ENCODE data around the gene SFXN3.
A peak's percentile ranks its signal among the peaks of the same experiment; 100 is the strongest.

Gene SFXN3

DNA sequence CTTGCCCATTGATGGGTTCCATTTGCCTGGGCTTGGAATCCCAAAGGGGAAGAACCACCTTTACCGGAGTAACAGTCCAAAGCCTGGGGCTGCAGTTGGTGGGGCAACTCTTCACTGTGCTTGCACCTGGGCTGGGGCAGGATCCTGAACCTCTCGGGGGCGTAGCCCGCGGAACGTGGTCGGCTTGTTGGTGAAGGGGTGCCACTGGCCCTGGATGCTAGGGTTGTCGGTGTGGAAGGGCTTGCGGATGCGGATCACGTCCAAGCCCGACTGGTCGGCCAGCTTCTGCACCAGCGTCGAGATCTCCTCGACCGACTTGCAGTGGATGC is 44.4 kb upstream of the SFXN3 start:
- Mint-ChIP-seq H3K9me3 (no peaks in the 10 kb centered on the region), H3K27me3 (ENCODE audit: low read depth) (no peaks in the 10 kb centered on the region), H3K36me3 (ENCODE audit: low read depth) (peaks cover 32% of the 10 kb centered on the region), H3K4me3 (peak overlapping the region; percentile 91 to 94 (median 93)), H3K27ac (peak overlapping the region; percentile 75 to 95 (median 84)), H3K4me1 (peaks cover 18% of the 10 kb centered on the region)
- TF ChIP-seq, protein P1, sequence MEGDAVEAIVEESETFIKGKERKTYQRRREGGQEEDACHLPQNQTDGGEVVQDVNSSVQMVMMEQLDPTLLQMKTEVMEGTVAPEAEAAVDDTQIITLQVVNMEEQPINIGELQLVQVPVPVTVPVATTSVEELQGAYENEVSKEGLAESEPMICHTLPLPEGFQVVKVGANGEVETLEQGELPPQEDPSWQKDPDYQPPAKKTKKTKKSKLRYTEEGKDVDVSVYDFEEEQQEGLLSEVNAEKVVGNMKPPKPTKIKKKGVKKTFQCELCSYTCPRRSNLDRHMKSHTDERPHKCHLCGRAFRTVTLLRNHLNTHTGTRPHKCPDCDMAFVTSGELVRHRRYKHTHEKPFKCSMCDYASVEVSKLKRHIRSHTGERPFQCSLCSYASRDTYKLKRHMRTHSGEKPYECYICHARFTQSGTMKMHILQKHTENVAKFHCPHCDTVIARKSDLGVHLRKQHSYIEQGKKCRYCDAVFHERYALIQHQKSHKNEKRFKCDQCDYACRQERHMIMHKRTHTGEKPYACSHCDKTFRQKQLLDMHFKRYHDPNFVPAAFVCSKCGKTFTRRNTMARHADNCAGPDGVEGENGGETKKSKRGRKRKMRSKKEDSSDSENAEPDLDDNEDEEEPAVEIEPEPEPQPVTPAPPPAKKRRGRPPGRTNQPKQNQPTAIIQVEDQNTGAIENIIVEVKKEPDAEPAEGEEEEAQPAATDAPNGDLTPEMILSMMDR (IDR thresholded peaks at IDR 0.05; ENCODE audit: unreplicated experiment in 3 of 3) = no peak

DNA sequence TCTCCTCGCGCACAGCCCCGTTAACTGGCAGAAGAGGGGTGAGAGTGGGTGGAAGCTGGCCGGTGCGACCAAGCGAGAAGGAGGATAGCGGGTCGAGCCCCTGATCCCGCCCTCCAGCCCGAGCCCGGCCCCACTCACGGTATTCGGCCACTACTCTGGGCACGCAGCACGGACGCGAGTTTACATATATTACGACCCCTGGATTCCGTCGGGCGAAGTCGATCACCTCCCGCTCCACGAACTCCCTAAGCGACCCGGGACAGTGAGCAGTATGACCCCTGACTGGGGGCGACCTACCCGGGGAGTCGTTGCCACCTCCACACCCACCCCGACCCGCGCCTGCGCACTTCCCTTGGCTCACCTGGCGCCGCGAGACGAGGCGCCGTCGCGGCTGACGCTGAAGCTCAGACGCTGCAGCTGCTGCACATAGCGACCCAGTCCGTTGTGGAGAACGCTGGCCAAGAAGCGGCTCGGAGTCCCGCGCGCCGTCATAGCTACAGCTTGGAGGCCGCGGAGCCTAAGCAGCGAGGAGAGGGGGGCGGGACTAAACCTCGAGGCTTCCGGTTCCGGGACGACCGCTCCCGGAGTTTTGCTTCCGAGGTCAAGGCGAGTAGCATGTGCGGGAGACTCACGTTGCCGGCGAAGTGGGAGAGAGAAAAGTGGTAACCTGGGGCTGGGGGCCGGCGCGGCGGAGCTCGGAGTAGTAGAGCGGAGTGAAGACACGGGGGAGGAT is 43.9 kb upstream of the SFXN3 start, which contains the start of the genes MRPL43 and TWNK:
MRPL43 (minus strand) TSS at position 546 of the 733 bp plus-strand sequence; CDS start at position 492, 54 bp downstream.
TWNK (plus strand) TSS at position 592 of the 733 bp plus-strand sequence. CDS start 668 bp downstream, outside the sequence.
- no peaks in the 10 kb centered on the region for H3K27me3 Mint-ChIP-seq (ENCODE audit: low read depth)
- H3K4me1 Mint-ChIP-seq = peaks cover 18% of the 10 kb centered on the region
- H3K36me3 Mint-ChIP-seq (ENCODE audit: low read depth) = peaks cover 29% of the 10 kb centered on the region
- H3K9me3 Mint-ChIP-seq = no peaks in the 10 kb centered on the region
- H3K4me3 Mint-ChIP-seq = peak within 1 kb of the TSS; percentile 91 to 94 (median 93)
- TF ChIP-seq, protein P1 (IDR thresholded peaks at IDR 0.05; ENCODE audit: unreplicated experiment in 3 of 3) = no peak
- H3K27ac Mint-ChIP-seq = peak within 1 kb of the TSS; percentile 75 to 95 (median 84)

DNA sequence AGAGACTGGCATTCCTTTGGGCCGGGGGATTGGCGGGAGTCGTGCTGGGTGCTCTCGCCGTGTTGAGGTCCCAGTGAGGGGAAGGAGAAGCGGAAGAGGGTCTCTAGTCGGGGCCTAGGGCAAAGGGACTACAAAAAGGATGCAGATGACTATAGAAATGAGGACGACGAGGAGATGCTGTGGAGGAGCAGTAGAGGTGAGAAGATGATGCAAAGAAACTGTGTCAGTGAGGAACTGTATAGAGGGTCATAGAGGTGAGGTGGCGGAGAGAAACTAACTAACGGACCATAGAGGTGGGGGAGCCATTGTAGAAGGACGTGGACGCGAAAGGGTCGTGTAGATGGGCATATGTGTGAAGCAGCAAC is 43.4 kb upstream of the SFXN3 start:
- Mint-ChIP-seq H3K4me3 (peak overlapping the region; percentile 91 to 94 (median 93)), H3K27me3 (ENCODE audit: low read depth) (no peaks in the 10 kb centered on the region), H3K27ac (peak overlapping the region; percentile 75 to 95 (median 84)), H3K36me3 (ENCODE audit: low read depth) (peaks cover 27% of the 10 kb centered on the region), H3K4me1 (peaks cover 18% of the 10 kb centered on the region), H3K9me3 (no peaks in the 10 kb centered on the region)
- TF ChIP-seq, protein P1 (IDR thresholded peaks at IDR 0.05; ENCODE audit: unreplicated experiment in 3 of 3) = no peak

DNA sequence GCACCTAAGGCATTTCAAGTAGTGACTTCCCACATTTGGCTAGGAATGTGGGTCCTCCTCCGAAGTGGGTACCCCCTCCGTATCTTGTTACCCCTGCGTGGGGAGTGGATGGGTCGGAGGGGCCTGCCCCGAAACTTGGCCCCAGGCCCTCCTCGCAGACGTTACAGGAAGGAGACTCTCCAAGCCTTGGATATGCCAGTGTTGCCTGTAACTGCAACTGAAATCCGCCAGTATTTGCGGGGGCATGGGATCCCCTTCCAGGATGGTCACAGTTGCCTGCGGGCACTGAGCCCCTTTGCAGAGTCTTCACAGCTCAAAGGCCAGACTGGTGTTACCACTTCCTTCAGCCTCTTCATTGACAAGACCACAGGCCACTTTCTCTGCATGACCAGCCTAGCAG is 42.9 kb upstream of the SFXN3 start:
- Mint-ChIP-seq H3K27ac (peak overlapping the region in 2 of 3 experiments; percentile 75 to 84), H3K4me1 (peaks cover 18% of the 10 kb centered on the region), H3K9me3 (no peaks in the 10 kb centered on the region), H3K4me3 (peak overlapping the region; percentile 91 to 94 (median 93)), H3K27me3 (ENCODE audit: low read depth) (no peaks in the 10 kb centered on the region), H3K36me3 (ENCODE audit: low read depth) (peaks cover 29% of the 10 kb centered on the region)
- TF ChIP-seq, protein P1 (IDR thresholded peaks at IDR 0.05; ENCODE audit: unreplicated experiment in 3 of 3) = no peak

DNA sequence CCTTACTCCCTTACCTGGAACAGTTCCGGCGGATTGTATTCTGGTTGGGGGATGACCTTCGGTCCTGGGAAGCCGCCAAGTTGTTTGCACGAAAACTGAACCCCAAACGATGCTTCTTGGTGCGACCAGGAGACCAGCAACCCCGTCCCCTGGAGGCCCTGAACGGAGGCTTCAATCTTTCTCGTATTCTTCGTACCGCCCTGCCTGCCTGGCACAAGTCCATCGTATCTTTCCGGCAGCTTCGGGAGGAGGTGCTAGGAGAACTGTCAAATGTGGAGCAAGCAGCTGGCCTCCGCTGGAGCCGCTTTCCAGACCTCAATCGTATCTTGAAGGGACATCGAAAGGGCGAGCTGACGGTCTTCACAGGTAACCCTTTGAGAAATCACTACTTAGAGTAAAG is 41.9 kb upstream of the SFXN3 start:
- Mint-ChIP-seq H3K27me3 (ENCODE audit: low read depth) (no peaks in the 10 kb centered on the region), H3K9me3 (no peaks in the 10 kb centered on the region), H3K4me1 (peaks cover 19% of the 10 kb centered on the region), H3K36me3 (ENCODE audit: low read depth) (peaks cover 29% of the 10 kb centered on the region), H3K27ac (no peak overlapping the region), H3K4me3 (peak overlapping the region; percentile 62 to 93 (median 91))
- TF ChIP-seq, protein P1 (IDR thresholded peaks at IDR 0.05; ENCODE audit: unreplicated experiment in 3 of 3) = no peak

Data from nephron (organoid).